ENCODE data around the gene EPS15.

DNA sequence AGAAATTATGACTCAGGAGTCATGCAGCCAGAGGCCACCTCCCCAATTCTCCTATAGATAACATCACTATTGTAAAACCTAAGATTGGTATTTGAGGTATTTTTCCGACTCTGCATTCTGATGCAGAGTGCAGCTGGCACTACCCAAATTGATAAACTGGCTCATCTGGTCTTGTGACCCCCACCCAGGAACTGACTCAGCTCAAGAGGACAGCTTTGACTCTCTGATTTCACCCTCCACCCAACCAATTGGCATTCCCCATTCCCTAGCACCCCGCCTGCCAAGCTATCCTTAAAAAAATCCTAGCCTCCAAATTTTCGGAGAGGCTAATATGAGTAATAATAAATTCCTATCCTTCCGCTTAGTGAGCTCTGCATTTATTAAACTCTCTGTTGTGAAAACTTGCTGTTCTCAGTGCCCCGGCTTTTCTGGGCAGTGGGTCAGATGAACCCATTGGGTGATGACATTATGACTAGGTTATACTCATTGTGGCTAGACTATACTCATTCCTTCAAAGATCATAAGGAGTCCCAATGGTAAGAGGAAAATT is 39.4 kb upstream of the EPS15 start:
- TF ChIP-seq, protein P1, sequence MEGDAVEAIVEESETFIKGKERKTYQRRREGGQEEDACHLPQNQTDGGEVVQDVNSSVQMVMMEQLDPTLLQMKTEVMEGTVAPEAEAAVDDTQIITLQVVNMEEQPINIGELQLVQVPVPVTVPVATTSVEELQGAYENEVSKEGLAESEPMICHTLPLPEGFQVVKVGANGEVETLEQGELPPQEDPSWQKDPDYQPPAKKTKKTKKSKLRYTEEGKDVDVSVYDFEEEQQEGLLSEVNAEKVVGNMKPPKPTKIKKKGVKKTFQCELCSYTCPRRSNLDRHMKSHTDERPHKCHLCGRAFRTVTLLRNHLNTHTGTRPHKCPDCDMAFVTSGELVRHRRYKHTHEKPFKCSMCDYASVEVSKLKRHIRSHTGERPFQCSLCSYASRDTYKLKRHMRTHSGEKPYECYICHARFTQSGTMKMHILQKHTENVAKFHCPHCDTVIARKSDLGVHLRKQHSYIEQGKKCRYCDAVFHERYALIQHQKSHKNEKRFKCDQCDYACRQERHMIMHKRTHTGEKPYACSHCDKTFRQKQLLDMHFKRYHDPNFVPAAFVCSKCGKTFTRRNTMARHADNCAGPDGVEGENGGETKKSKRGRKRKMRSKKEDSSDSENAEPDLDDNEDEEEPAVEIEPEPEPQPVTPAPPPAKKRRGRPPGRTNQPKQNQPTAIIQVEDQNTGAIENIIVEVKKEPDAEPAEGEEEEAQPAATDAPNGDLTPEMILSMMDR (conservative IDR thresholded peaks at IDR 0.05; ENCODE audit: low read depth in 2 of 2): no peak
- TF ChIP-seq POLR2AphosphoS5 (IDR thresholded peaks at IDR 0.05; ENCODE audit: low read depth) (no peak), REST (IDR thresholded peaks at IDR 0.05; ENCODE audit: unreplicated experiment) (no peak), EZH2 (IDR thresholded peaks at IDR 0.05; ENCODE audit: low read depth, unreplicated experiment) (no peak), ETS1 (IDR thresholded peaks at IDR 0.05) (no peak), ZNF331 (CRISPR knock-in tag; IDR thresholded peaks at IDR 0.05; ENCODE audit: low read depth) (no peak), CREB1 (CRISPR knock-in tag; IDR thresholded peaks at IDR 0.05; ENCODE audit: low read depth) (no peak), EZH2phosphoT487 (IDR thresholded peaks at IDR 0.05; ENCODE audit: unreplicated experiment) (no peak), STAT1 (IDR thresholded peaks at IDR 0.05; ENCODE audit: unreplicated experiment) (no peak)
